Chondrocyte (in vitro differentiated cells): ENCODE data around the gene RSRC1. TPM values are rescaled to one million over a fixed set of nuclear protein-coding genes. Genes with fewer than 3 reads are reported as not detected.

Source experiments
- DNase-seq: peaks from one replicate; pipeline ENCODE4 v3.0.0; 2021; ENCODE audit warnings: mixed read lengths, low spot score
- H3K27ac Mint-ChIP-seq: one replicate; pipeline ENCODE4 v1.8.0; 2021; ENCODE audit warnings: mild to moderate bottlenecking, moderate library complexity, mixed read lengths; ENCODE audit not compliant: unreplicated experiment
- H3K27me3 Mint-ChIP-seq: 2 replicates; pipeline ENCODE4 v1.8.0; 2021; ENCODE audit warnings: low read depth, mixed read lengths
- H3K36me3 Mint-ChIP-seq: 2 replicates; pipeline ENCODE4 v1.8.0; 2021; ENCODE audit warnings: low read depth, mixed read lengths
- H3K4me1 Mint-ChIP-seq: 2 replicates; pipeline ENCODE4 v1.8.0; 2021; ENCODE audit warnings: low read depth, mild to moderate bottlenecking, mixed read lengths
- H3K4me3 Mint-ChIP-seq: one replicate; pipeline ENCODE4 v1.8.0; 2021; ENCODE audit warnings: mild to moderate bottlenecking, moderate library complexity, mixed read lengths; ENCODE audit not compliant: unreplicated experiment
- H3K9me3 Mint-ChIP-seq: 2 replicates; pipeline ENCODE4 v1.8.0; 2021; ENCODE audit warnings: low read depth, mixed read lengths
- total RNA-seq: library from RNA; stranded (reverse); gene quantifications from 3 replicates; pipeline ENCODE4 v1.2.1, GENCODE V29; 2021
- TF ChIP-seq, protein P1 (sequence below): fragments of 200-600 bp; sonication (generic); IDR thresholded peaks from 2 replicates; pipeline ENCODE4 v1.5.0; 2021; ENCODE audit warnings: antibody characterized with exemption, mild to moderate bottlenecking, moderate library complexity

The RSRC1 gene
- total RNA-seq, 1 donor from 2014 or later: 23.5 TPM

DNA sequence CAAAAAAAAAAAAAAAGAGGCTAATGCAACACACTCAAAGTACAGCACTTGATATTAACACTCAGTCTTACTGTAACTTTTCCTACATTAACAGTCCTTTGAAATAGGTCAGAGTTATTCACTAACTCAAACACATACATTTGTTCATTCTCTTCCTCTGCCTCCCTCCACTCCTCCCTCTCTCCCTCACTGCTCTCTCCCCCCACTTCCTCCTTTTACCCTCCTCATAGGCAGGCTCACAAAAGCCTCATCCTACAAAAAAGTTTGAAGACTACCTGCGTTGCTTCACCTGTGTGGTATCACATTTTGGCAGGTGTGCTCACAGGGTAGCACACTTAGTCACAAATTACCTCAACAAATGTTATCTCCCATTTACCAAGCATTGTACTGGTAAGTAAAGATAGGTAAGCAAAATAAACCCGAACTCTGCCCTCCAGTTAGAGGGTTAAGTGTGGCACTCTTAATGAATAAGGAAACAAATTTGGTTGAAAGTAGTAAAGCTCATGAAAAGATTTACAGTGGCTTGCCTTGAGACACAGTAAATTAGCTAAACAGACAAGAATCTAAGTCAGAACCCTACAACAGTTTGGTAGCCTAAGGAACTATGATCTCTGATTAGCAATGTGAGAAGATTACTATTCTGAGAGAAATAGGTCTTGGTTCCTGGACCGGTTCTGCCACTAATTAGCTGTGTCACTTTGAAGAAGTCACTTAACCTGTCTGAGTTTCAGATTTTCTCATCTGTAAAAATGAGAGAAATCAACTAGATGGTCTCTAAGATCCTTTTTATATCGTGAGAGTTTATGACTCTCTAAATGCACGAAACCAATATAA lies 310.1 kb downstream of the RSRC1 start:
- TF ChIP-seq, protein P1, sequence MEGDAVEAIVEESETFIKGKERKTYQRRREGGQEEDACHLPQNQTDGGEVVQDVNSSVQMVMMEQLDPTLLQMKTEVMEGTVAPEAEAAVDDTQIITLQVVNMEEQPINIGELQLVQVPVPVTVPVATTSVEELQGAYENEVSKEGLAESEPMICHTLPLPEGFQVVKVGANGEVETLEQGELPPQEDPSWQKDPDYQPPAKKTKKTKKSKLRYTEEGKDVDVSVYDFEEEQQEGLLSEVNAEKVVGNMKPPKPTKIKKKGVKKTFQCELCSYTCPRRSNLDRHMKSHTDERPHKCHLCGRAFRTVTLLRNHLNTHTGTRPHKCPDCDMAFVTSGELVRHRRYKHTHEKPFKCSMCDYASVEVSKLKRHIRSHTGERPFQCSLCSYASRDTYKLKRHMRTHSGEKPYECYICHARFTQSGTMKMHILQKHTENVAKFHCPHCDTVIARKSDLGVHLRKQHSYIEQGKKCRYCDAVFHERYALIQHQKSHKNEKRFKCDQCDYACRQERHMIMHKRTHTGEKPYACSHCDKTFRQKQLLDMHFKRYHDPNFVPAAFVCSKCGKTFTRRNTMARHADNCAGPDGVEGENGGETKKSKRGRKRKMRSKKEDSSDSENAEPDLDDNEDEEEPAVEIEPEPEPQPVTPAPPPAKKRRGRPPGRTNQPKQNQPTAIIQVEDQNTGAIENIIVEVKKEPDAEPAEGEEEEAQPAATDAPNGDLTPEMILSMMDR: no peak
- Mint-ChIP-seq H3K36me3 (no peaks in the 10 kb centered on the region), H3K27ac (no peak overlapping the region), H3K27me3 (no peaks in the 10 kb centered on the region), H3K4me1 (no peaks in the 10 kb centered on the region), H3K9me3 (no peaks in the 10 kb centered on the region), H3K4me3 (no peak overlapping the region)
- no peak for DNase-seq

DNA sequence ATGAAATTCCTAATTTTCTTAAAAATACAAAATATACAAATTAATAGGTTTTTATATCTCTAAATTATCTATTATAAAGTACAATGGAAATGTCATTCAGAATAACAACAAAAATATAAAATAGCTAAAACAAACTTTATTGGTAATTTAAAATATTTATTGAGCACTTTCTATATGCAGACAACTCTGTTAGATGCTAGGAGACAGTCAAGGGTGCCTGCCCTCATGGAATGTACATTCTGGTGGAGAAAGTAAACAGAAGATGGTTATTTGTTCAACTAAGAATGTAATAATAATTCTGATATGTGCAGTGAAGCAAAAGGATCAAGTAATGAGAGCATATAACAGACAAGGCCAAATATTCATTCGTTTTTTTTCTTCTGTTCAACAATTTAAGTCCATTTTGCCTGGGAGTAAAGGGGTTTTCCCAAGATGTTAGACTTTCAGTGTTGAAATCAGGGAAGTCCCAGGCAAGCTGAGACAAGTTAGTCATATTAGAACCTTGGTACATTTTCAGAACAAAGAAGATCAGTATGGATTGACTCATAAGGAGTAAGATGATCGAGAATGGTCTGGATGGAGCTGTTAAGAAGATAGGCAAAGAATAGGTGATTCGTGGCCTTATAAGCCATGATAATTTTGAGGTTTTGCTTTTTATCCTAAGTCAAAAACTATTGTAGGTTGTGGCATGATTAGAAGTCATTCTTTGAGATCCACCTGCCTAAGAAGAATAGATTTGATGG lies 310.9 kb downstream of the RSRC1 start:
- no peak overlapping the region for H3K27ac Mint-ChIP-seq
- H3K9me3 Mint-ChIP-seq: no peaks in the 10 kb centered on the region
- peaks cover 3% of the 10 kb centered on the region for H3K36me3 Mint-ChIP-seq
- TF ChIP-seq, protein P1: no peak
- DNase-seq: no peak
- H3K27me3 Mint-ChIP-seq: peaks cover 2% of the 10 kb centered on the region
- H3K4me3 Mint-ChIP-seq: no peak overlapping the region
- no peaks in the 10 kb centered on the region for H3K4me1 Mint-ChIP-seq

DNA sequence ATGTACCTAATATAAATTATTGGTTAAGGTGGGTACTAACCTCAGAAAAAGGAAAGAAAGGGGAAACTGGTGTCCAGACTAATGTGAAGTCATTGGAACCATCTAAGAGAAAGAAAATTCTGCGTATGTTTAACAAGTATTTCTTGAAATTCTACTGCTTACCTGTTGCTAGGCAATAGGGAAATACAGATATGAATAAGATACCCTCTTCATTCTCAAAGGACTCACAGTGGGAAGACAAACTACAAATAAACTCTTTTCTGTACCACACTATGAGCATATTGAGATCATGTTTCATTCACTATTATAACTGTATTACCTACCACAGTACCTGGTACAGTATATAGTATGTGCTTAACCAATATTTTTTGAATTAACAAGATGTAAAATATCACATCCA lies 320.6 kb downstream of the RSRC1 start:
- H3K27ac Mint-ChIP-seq: no peak overlapping the region
- H3K9me3 Mint-ChIP-seq: no peaks in the 10 kb centered on the region
- no peak for DNase-seq
- H3K4me3 Mint-ChIP-seq: no peak overlapping the region
- no peaks in the 10 kb centered on the region for H3K27me3 Mint-ChIP-seq
- no peaks in the 10 kb centered on the region for H3K36me3 Mint-ChIP-seq
- peaks cover 4% of the 10 kb centered on the region for H3K4me1 Mint-ChIP-seq
- TF ChIP-seq, protein P1: no peak

DNA sequence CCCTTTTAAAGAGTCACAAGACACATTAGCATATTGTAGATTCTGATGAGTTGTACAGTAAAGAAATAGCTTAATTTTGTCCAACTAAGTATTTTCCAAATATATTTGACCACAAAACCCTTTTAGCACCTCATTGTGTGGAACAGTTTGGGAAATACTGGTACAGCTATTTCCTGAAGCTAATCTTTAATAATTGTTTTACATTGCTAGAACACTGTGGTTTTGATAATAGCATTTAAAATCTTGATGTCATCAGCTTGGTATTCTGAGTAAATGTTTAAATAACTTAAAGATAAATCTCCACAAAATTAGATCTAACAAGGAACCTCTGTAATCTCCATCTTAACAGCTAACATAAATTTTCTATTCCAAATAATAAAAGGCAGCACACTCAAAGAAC lies 321.1 kb downstream of the RSRC1 start:
- H3K4me3 Mint-ChIP-seq: no peak overlapping the region
- no peaks in the 10 kb centered on the region for H3K9me3 Mint-ChIP-seq
- H3K4me1 Mint-ChIP-seq: peaks cover 4% of the 10 kb centered on the region
- TF ChIP-seq, protein P1: no peak
- H3K27ac Mint-ChIP-seq: no peak overlapping the region
- no peak for DNase-seq
- H3K36me3 Mint-ChIP-seq: no peaks in the 10 kb centered on the region
- H3K27me3 Mint-ChIP-seq: no peaks in the 10 kb centered on the region

DNA sequence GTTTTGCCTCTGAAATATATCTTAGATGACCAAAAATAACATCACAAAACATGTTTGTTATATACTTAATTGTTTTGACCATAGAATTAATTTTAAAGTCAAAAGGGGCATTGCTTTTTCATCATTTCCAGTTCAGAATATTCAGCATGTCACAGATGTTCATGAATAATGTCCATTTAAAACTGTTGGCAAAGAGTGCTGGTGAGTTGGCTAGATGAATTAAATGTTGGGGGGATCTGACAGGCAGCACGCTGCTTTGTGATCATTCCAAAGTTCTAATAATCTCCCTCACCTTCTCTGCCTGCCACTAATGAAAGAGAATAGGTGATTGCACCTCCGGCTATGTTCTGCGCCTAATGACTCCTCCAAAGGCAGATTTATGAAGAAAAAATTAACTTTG lies 321.9 kb downstream of the RSRC1 start:
- Mint-ChIP-seq H3K36me3 (no peaks in the 10 kb centered on the region), H3K4me3 (no peak overlapping the region), H3K27ac (no peak overlapping the region), H3K27me3 (no peaks in the 10 kb centered on the region), H3K4me1 (peaks cover 4% of the 10 kb centered on the region), H3K9me3 (no peaks in the 10 kb centered on the region)
- DNase-seq: no peak
- TF ChIP-seq, protein P1: no peak
